CD4-positive, alpha-beta T cell treated with Interleukin-10 for 1 hour (primary cell): ENCODE measurements around the gene MDM2.

Experiments used
- DNase-seq: peaks from one replicate; pipeline ENCODE4 v3.0.0-alpha.2; 2020

The MDM2 gene

DNA sequence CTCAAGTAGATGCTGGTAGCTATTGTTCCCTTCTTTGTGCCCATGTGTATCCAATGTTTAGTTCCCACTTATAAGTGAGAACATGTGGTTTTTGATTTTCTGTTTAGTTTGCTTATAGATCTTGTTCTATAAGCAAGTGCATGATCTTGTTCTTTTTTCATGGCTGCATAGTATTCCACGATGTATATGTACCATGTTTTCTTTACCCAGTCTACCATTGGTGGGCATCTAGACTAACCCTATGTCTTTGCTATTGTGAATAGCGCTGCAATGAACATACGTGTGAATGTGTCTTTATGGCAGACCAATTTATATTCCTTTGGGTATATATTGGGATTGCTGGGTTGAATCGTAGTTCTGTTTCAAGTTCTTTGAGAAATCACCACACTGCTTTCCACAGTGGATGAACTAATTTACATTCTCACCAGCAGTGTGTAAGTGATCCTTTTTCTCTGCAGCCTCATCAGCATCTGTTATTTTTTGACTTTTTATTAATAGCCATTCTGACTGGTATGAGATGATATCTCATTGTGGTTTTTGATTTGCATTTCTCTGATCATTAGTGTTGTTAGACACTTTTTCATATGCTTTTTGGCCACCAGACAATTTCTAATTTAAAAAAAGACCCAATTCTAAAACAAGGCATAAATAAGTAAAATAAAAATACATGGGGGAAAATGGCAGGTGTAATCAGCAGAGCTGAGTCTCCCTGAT is 74.4 kb downstream of the MDM2 start:
- DNase-seq: no peak

DNA sequence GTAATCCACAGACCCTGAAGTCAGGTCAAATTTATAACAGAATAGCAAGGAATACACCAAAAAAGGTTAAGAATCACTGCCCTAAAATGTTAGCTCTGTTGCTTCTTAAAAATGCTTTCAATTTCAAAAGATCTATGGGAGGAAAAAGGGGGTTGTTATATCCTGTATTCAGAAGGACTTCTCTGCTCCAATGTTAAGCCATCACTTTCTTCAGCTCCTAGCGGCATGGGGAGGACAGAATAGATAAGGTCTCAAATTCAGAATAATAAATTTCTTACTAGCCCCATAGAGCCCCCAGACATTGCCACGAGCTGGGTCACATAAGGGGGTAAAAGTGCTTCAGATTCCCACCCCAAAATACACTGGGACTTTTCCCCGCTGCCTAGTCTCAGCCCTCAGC is 75.2 kb downstream of the MDM2 start:
- no peak for DNase-seq

DNA sequence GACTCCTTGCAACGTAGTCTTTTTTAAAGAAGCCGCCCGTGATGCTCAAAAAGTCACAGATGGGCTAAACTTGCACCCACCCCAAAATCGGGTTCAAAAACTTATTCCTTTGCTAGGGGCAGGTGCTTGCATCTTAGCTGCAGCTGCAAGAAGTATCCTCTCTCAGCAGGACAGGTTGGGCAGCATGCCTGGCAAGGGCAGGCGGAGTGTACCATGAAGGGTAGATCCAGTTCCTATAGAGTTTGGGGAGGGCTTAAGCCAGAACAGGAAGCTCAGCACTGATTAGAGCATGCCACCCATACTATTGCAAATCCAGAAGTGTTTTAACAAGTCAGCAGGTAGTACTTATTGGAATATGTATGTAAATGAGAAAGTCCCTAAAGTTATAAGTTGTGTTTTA is 76.3 kb downstream of the MDM2 start:
- DNase-seq: no peak

DNA sequence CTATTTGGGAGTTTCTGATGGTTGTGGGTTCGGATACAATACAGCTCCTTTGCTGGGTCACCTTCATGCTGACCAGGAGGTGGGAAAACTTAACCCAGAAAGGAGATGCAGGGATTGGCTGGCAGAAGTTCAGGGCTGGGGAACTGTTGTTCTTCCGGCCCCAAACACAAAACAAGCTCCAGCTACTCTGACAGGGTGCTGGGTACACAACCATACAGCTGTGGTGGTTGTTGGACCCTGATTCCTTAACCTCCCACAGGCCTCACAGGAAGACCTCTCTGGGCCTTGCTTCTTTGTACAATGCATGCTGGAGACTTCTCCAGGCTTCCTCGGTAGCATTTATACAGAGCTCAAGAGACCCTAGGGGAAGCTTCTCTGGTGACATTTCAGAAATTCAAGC is 77.4 kb downstream of the MDM2 start:
- DNase-seq: no peak

DNA sequence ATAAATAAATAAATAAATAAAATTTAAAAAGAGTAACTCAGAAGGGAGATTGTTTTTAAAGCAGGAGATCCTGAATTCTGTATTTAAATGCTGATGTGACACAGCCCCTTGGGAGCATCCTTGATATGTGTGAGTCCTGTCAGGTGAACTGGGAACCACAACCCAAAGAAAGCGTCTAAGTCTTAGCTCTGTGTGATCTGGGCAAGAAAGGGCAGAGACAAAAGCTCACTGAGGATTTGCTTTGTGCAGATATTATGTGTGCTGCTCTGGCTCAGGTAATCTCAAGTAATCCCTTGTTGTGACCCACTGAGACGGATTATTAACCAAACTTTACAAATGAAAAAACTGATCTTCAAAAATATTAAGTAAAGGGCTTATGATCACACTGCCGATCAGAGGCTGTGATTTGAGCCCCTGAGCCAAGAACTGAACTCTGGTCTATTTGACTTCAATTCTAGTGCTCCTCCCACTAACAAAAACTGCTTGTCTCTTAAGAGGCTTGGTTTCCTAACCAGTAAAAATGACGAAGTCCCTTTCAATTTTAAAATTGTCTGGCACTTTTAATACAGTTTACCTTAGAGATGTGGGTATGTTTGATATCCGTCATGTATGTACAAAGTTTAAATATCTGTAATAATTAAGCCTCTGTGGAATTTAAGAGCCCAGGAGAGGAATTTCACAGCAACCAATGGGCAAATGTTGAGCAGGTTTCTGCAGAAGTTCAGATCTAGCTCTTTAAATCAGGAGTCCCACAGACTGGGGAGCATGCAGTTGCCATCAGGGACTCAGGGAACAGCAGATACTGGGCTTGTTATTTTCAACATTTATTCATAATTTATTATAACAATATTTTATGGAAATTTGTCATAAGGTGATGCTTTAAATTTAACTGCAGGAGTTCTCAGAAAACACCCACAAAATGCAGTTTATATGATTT is 78.9 kb downstream of the MDM2 start:
- DNase-seq: no peak

DNA sequence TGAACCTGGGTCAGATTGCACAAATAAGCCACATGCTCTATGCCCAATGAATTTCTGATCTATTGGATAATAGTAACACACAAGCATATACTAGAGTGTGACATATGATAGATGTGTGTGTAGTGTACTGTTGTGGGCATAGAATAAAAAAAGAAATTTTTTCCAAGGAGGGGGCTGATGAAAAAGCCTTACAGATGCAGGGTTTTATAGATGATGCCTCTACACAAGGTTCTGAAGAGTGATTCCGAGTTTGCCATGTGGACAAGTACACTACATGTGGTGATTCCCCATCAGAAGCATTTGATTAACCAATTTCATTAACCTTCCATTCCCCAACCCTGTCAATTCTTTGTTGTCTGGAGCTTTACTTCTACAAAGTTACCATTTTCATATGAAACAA is 79.7 kb downstream of the MDM2 start:
- no peak for DNase-seq

DNA sequence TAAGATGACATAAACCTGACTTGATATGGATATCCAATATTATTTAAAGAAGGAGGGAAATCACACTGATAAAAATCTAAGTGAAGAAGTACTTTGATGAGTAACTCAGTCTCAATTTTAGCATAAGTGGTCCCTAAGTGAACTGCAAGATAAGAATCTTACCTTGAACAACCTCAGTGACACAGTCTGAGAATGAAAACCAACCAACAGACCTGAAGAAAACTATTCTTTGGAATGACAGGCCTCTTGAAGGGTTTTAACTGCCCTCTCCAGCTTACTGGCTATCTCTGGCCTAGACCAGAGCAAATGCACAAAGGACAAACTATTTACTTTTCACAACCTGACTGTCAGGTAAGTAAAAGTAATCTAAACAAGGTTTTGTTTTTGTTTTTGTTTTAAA is 80.3 kb downstream of the MDM2 start:
- no peak for DNase-seq

DNA sequence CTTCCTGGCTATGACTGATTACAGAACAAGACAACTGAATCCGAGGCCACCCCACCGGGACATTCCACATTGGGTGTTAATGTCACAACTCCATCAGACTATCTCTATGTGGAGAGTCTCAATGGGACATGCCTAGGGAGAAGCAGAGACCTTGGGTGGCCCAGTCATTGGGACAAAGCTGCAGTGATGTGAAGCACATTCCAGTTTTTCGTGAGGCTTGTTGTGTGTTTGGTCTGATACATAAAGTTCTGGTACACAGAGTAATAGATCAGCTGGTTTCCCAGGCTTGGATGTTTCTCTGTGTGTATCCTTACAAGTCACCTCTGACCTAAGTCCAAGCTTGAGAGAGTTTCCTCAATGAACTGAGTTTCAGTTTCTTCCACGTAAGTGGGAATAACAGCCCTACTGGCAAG is 82.7 kb downstream of the MDM2 start:
- DNase-seq: no peak

DNA sequence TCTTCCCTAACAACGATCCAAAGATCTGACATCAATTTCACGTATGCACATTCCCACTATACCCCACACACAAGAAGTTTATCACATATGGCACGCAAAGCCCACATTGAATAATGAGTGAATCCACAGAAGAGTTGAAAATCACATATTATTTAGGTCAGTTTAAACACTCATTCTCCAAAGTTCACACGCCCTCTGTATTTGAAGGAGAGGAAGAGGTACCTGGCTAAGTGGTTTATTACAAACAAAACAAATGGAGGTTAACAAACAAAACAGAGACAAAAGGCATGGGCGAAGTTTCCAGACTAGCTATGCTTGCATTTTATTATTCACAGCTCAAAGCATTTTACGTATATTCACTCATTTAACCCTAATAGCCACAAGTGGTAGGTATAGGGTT is 83.2 kb downstream of the MDM2 start:
- no peak for DNase-seq

DNA sequence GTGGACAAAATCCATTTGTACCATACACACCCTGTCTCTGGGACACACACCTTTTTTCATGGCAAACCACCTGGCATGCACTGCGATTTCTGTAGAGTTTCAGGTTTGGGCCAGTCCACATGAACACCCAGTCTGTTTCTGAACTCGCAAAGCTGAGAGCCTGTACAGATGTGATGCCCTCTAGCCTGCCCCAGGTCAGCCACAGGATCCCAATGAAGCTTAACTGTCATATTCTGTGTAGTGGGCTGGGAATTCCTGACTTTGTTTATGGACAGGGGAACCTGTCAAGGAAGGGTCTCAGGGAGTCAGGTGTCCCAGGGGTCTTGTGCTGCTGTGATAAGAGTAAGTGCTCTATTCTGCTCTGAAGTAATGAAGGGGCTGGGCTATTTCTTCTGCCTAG is 85.2 kb downstream of the MDM2 start:
- no peak for DNase-seq

DNA sequence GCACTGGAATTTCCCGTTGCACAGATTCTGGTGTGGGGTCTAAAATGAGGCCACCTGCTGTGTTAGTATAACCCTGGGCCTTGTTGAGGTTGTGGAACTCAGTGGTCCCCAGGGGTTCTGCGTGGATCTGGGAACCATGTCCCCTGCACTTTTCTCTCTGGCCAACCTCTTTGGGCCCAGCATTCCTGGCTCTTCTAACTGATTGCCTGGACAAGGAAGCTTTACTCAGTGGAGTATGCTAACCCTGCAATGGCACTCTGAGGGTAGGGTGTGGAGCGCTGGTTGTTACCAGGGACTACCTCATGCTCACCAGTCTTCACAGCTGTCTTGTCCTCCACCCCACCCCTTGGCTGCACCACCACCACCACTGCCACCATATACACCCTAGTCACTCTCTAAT is 85.8 kb downstream of the MDM2 start:
- DNase-seq: no peak

DNA sequence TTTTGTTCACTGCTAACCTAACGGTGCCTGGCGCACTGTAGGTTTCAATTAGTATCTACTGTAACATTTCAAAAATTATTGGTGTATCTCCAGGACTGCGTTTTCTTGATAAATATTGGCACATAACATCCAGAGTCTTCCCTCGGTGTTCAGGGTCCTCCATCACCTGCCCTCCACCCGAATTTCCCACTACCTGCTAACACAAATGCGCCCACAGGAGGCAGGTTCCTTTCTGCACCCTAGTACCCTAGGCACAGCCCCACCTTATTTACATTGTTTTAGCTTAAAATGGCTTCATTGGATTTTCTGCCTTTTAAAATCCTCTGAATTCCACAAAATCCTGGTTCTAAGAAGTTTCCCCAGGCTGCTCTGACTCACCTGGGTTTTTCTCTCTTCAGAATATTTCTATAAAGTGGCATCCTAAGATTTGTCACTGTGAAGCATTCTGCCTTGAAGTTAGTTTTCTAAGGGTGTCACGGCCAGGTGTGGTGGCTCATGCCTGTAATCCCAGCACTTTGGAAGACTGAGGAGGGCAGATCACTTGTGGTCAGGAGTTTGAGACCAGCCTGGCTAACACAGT is 86.4 kb downstream of the MDM2 start:
- DNase-seq: no peak

DNA sequence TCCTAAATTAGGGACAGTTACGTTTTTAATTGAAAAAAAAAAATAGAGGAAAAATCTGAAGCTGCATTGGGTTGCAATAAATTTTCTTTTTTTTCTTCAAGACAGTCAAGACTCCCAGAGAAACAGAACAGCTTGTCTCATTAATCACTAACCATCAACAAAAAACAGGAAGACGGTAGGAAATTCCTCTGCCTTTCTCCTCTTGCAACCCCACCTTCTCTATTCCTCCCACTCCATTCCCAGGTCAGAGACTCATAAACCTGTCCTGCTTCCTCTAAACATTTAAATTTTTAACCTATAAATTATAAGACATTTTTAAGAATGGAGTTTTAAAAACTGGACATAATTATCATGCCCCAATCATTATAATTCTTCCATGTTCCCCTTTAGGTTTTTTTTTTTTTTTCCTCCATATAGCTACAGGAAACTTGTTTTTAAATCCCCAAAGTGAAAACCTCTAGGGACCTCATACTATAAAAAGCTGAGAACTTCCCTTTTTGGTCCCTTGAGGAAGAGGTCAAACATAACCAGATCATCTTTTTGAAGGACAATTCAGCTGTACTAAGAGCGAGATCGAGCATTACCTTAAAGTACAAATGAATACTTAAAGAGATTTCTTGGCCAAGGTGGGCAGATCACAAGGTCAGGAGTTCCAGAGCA is 89.0 kb downstream of the MDM2 start:
- no peak for DNase-seq

DNA sequence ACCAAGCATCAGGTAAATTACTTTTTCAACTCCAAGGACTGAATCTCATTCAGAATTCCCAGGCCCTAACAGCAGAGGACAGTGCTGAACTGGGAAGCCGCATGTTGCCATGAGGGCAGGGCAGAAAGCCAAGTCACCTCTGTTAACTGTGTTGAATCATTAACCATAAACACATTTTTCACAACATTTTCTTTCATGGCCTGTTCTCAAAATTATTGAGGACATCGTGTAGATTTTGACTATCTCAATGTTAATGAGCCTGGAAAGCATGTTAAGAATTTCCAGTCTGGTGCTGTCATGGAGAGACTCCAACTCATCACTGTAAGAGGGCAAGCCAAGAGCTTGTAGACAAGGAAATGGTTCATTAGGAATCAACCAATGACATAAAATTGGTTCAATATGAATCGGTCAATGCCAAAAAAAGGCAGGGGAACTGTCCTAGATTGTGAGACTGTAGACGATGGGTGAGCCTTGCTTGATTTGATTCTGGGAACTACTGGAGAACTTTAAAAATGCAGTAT is 91.3 kb downstream of the MDM2 start:
- no peak for DNase-seq

DNA sequence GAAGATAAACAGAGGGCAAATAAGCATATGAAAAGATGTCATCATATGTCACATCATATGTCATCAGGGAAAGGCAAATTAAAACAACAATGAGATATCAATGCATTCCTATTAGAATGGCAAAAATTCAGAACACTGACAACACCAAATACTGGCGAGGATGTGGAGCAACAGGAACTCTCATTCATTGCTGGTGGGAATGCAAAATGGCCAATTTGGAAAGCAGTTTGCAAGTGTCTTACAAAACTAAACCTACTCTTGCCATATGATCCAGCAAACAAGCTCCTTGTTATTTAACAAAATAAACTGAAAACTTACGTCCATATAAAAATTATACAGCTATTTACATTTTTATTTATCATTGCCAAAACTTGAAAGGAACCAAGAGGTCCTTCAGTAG is 92.3 kb downstream of the MDM2 start:
- DNase-seq: no peak
